GM12878 (cell line): ENCODE data around the gene CD86. TPM values are rescaled to one million over a fixed set of nuclear protein-coding genes. Genes with fewer than 3 reads are reported as not detected.

Experiments
- ATAC-seq: fragments of 200-7000 bp; cut with Tn5 transposase; 3 replicates; pipeline ENCODE4 v1.9.1; 2020; ENCODE audit warnings: mild to moderate bottlenecking, moderate library complexity
- BruUV-seq: library from RNA; stranded (reverse); fragments of 400-500 nt; replicated peaks from 2 replicates; lab custom pipeline; 2021; lab: Mats Ljungman, UMichigan
- CTCF ChIA-PET: fragments of 300-600 bp; sonication (Branson Sonifier 250); formaldehyde crosslinking; extraction: SDS; loops from one replicate; lab custom pipeline; 2021; ENCODE audit warnings: inconsistent platforms; lab: Yijun Ruan, JAX
- POLR2A ChIA-PET: fragments of 350-600 bp; formaldehyde crosslinking; extraction: SDS; loops from one replicate; lab custom pipeline; 2021; ENCODE audit warnings: inconsistent platforms; lab: Charles Lee
- RAD21 ChIA-PET: fragments of 300-600 bp; sonication (Branson Sonifier 250); formaldehyde crosslinking; loops from one replicate; lab custom pipeline; 2023; ENCODE audit warnings: antibody characterized with exemption; ENCODE audit not compliant: unreplicated experiment; lab: Charles Lee
- SMC1A ChIA-PET: fragments of 300-600 bp; sonication (Branson Sonifier 250); formaldehyde crosslinking; loops from one replicate; lab custom pipeline; 2023; ENCODE audit not compliant: unreplicated experiment, uncharacterized antibody; lab: Charles Lee
- DNase-seq: peaks from one replicate; pipeline ENCODE4 v3.0.0-alpha.2; 2011; ENCODE audit warnings: low read depth, low spot score
- FAIRE-seq: peaks from 3 replicates; lab custom pipeline; 2011; peaks lifted over from hg19 to GRCh38; lab: Jason Lieb, UNC
- H2AFZ ChIP-seq: 2 replicates; pipeline ENCODE4 v1.6.0; 2011; ENCODE audit warnings: low read depth, low read length, control low read depth; ENCODE audit not compliant: control insufficient read depth
- H3K27ac ChIP-seq: 2 replicates; pipeline ENCODE4 v1.5.1; 2011; ENCODE audit warnings: control low read depth; ENCODE audit not compliant: control insufficient read depth, insufficient read depth
- H3K27me3 ChIP-seq, 2 experiments: replicated peaks in 1 of 2; 2 replicates each; pipeline versions ENCODE4 v1.6.0 to v1.6.1; 2011; ENCODE audit warnings: low read length in 1 of 2; ENCODE audit not compliant: control insufficient read depth in 2 of 2, insufficient read depth in 2 of 2
- H3K36me3 ChIP-seq, 2 experiments: 2 replicates each; pipeline ENCODE4 v1.5.1; 2011; ENCODE audit warnings: low read length in 1 of 2; ENCODE audit not compliant: control insufficient read depth in 2 of 2, insufficient read depth in 2 of 2
- H3K4me1 ChIP-seq: 2 replicates; pipeline ENCODE4 v1.6.1; 2011; ENCODE audit warnings: mild to moderate bottlenecking, low read length, moderate library complexity, mixed read lengths; ENCODE audit not compliant: control insufficient read depth, insufficient read depth
- H3K4me2 ChIP-seq: 2 replicates; pipeline ENCODE4 v1.6.0; 2011; ENCODE audit warnings: control low read depth; ENCODE audit not compliant: control insufficient read depth, insufficient read depth
- H3K4me3 ChIP-seq: fragments of 200-600 bp; sonication (generic); 2 replicates; pipeline ENCODE4 v1.5.1; 2016
- H3K79me2 ChIP-seq: 2 replicates; pipeline ENCODE4 v1.6.0; 2011; ENCODE audit warnings: low read length; ENCODE audit not compliant: control insufficient read depth, insufficient read depth
- H3K9ac ChIP-seq: 2 replicates; pipeline ENCODE4 v1.8.0; 2011; ENCODE audit warnings: low read length, control low read depth, mixed read lengths; ENCODE audit not compliant: control insufficient read depth, insufficient read depth
- H3K9me3 ChIP-seq: replicated peaks from 3 replicates; pipeline ENCODE4 v1.5.1; 2011; ENCODE audit warnings: mild to moderate bottlenecking, low read length; ENCODE audit not compliant: control insufficient read depth, insufficient read depth
- H4K20me1 ChIP-seq: 2 replicates; pipeline ENCODE4 v1.6.0; 2011; ENCODE audit not compliant: control insufficient read depth, insufficient read depth
- ATF2 ChIP-seq: IDR thresholded peaks from 2 replicates; pipeline ENCODE4 v1.6.1; 2012; ENCODE audit warnings: low read length, inconsistent platforms
- BACH1 ChIP-seq: fragments of 450-650 bp; IDR thresholded peaks from 2 replicates; pipeline ENCODE4 v1.6.1; 2017; ENCODE audit warnings: mild to moderate bottlenecking, borderline replicate concordance
- BCL11A ChIP-seq: IDR thresholded peaks from 2 replicates; pipeline ENCODE4 v1.6.1; 2011; ENCODE audit warnings: low read depth, low read length
- ETV6 ChIP-seq, 2 experiments: fragments of 450-650 bp in 1 of 2; IDR thresholded peaks in 1 of 2; conservative IDR thresholded peaks in 1 of 2; 2 replicates each; pipeline ENCODE4 v1.6.1; 2014; ENCODE audit warnings: antibody characterized with exemption in 1 of 2, borderline replicate concordance in 1 of 2, low read depth in 1 of 2, mild to moderate bottlenecking in 1 of 2, moderate library complexity in 1 of 2
- IRF3 ChIP-seq: fragments of 450-650 bp; IDR thresholded peaks from 2 replicates; pipeline ENCODE4 v1.6.1; 2014; ENCODE audit warnings: mild to moderate bottlenecking
- JUNB ChIP-seq: IDR thresholded peaks from 2 replicates; pipeline ENCODE4 v1.6.1; 2016; ENCODE audit warnings: antibody characterized with exemption, mild to moderate bottlenecking
- MTA3 ChIP-seq: IDR thresholded peaks from 2 replicates; pipeline ENCODE4 v1.6.1; 2012; ENCODE audit warnings: low read length, inconsistent platforms, borderline replicate concordance
- NFYA ChIP-seq: IDR thresholded peaks from 2 replicates; pipeline ENCODE4 v1.6.1; 2011; ENCODE audit warnings: low read depth, mild to moderate bottlenecking, low read length, improper control_type of control experiment, borderline replicate concordance
- PML ChIP-seq: IDR thresholded peaks from 2 replicates; pipeline ENCODE4 v1.6.1; 2012; ENCODE audit warnings: low read length, inconsistent platforms
- POLR2AphosphoS2 ChIP-seq: IDR thresholded peaks from 2 replicates; pipeline ENCODE4 v1.6.1; 2011; ENCODE audit warnings: low read depth, mild to moderate bottlenecking, low read length, improper control_type of control experiment, moderate library complexity
- SIX5 ChIP-seq: IDR thresholded peaks from 2 replicates; pipeline ENCODE4 v1.6.1; 2011; ENCODE audit warnings: mild to moderate bottlenecking, low read depth, low read length, moderate library complexity; ENCODE audit not compliant: severe bottlenecking
- SP1 ChIP-seq: IDR thresholded peaks from one replicate; pipeline ENCODE4 v1.6.1; 2011; ENCODE audit warnings: low read depth, low read length
- SUPT20H ChIP-seq: IDR thresholded peaks from 2 replicates; pipeline ENCODE4 v1.6.1; 2011; ENCODE audit warnings: low read depth, mild to moderate bottlenecking, low read length, moderate library complexity, borderline replicate concordance; ENCODE audit not compliant: control insufficient read depth
- USF1 ChIP-seq: IDR thresholded peaks from 2 replicates; pipeline ENCODE4 v1.6.1; 2011; ENCODE audit warnings: borderline replicate concordance, low read depth, mild to moderate bottlenecking, moderate library complexity, mixed read lengths, low read length; ENCODE audit not compliant: insufficient read depth; ENCODE audit errors: extremely low read length
- YY1 ChIP-seq: IDR thresholded peaks from 2 replicates; pipeline ENCODE4 v1.6.1; 2011; ENCODE audit warnings: low read depth, mild to moderate bottlenecking, low read length
- WGBS: methylation state at CpG from one replicate; pipeline ENCODE4 v1.1.6; 2016; ENCODE audit warnings: low lambda C conversion rate; ENCODE audit not compliant: insufficient replicate concordance, insufficient coverage; ENCODE audit errors: missing lambda C conversion rate; 5-methylcytosine and 5-hydroxymethylcytosine counted together
- in situ Hi-C: fragments of 300-500 bp; cut with MboI; formaldehyde crosslinking; loops from 9 replicates; pipeline ENCODE4 v1.14.3; 2018; ENCODE audit warnings: mixed read lengths
- intact Hi-C: fragments of 100-400 bp; cut with micrococcal nuclease; formaldehyde crosslinking; loops from one replicate; pipeline ENCODE4 v1.14.2; 2022; ENCODE audit not compliant: unreplicated experiment
- polyA plus RNA-seq, 11 experiments: library from polyadenylated mRNA; depleted of rRNA in 4 of 11; unstranded in 6 of 11; stranded (reverse) in 5 of 11; fragments of >200 nt; fragmentation: Nextera tagmentation in 4 of 11; fragmentation: Illumina TruSeq in 1 of 11; extraction: Ambion mirVana in 4 of 11; extraction: Trizol in 1 of 11; gene quantifications; 1 replicate in 1 of 11; 2 replicates in 10 of 11; pipeline versions ENCODE4 v1.2.1 to v1.2.3, GENCODE V29; 2011 to 2016; ENCODE audit warnings: inconsistent platforms in 2 of 11, missing spikeins in 2 of 11, low read depth in 1 of 11
- total RNA-seq, 4 experiments: library from RNA; depleted of rRNA in 3 of 4; stranded (reverse); fragments of >200 nt in 3 of 4; fragmentation: Illumina TruSeq in 1 of 4; extraction: Trizol in 1 of 4; gene quantifications; 2 replicates each; pipeline versions ENCODE4 v1.2.1 to v1.2.3, GENCODE V29; 2013 to 2021

The CD86 gene
- total and polyA plus RNA-seq, 10 of the 15 experiments (the other 5 are each of a cell fraction or from before 2014, with no cell fraction given): 40.9 to 100 (median 55.5) TPM

- intact Hi-C loops: no loop called here
- Histone ChIP-seq H3K9me3 (no peaks in the 10 kb centered on the region), H3K4me2 (no peak overlapping the region), H3K36me3 (peaks cover 0 to 3% of the 10 kb centered on the region in 2 experiments; a peak in 2 of 4 replicates), H3K4me1 (peaks cover 66% of the 10 kb centered on the region), H3K9ac (no peak overlapping the region), H3K27ac (no peak overlapping the region), H4K20me1 (no peaks in the 10 kb centered on the region), H3K79me2 (peaks cover 40% of the 10 kb centered on the region), H2AFZ (no peak overlapping the region), H3K4me3 (no peak overlapping the region), H3K27me3 (no peaks in the 10 kb centered on the region)
- no peak for FAIRE-seq
- ATAC-seq: no peak
- BruUV-seq: no TSS peak
- ChIA-PET CTCF (interaction anchor here (1.8 kb wide), 1 partner anchor 12 kb away, joined by 8 read pairs; no protein-coding TSS in a partner anchor), RAD21 (no interaction called here), SMC1A (interaction anchor here (0.6 to 28.1 kb wide), 4 partner anchors 10 to 82 kb away, joined by 3 to 882 read pairs (median 228); partner anchors contain the start of gene ILDR1), POLR2A (interaction anchor here (1.2 kb wide), 1 partner anchor 17 kb away, joined by 4 read pairs; no protein-coding TSS in a partner anchor)
- in situ Hi-C loops: no loop called here
- DNase-seq: no peak
- WGBS: 95% methylated on average over 2 of the region's 2 CpGs
- no peak for TF ChIP-seq SUPT20H
- TF ChIP-seq NFYA: no peak
- no peak for TF ChIP-seq BACH1
- TF ChIP-seq SIX5: no peak
- TF ChIP-seq BCL11A: no peak
- no peak for TF ChIP-seq SP1
- no peak for TF ChIP-seq USF1
- no peak for TF ChIP-seq IRF3
- no peak for TF ChIP-seq JUNB
- TF ChIP-seq POLR2AphosphoS2: no peak
- no peak for TF ChIP-seq PML
- no peak for TF ChIP-seq ETV6 (conservative IDR thresholded peaks at IDR 0.05 in 1 of 2, IDR thresholded peaks at IDR 0.05 in 1 of 2; ENCODE audit: borderline replicate concordance in 1 of 2, low read depth in 1 of 2)
- TF ChIP-seq ATF2: no peak
- no peak for TF ChIP-seq YY1
- TF ChIP-seq MTA3: no peak
- TF ChIP-seq, all 136 proteins: peak for 0
Observed at GRCh38 chr3:122008166-122008565, 47.0 kb upstream of the CD86 start.
